Cardiac septum (tissue), 1 donor: ENCODE data around the gene TCEA3. TPM values are rescaled to one million over a fixed set of nuclear protein-coding genes. Genes with fewer than 3 reads are reported as not detected.
A peak's percentile ranks its signal among the peaks of the same experiment; 100 is the strongest.
"Not testable (repeated sequence)": the region's sequence is repeated elsewhere in the genome, so short reads cannot be mapped to it uniquely, and the experiment has no call there.

ENCODE experiments used
- DNase-seq: peaks from one replicate; pipeline ENCODE4 v3.0.0-alpha.2; 2020; ENCODE audit warnings: low spot score
- intact Hi-C: fragments of 100-400 bp; cut with DNase I; formaldehyde crosslinking; loops from one replicate; pipeline ENCODE4 v1.14.0; 2022
- total RNA-seq: library from RNA; stranded (reverse); fragmentation: NEBNext Ultra II Directional; extraction: Animal tissue kit (Norgen Biotek cat#: 25700); gene quantifications from one replicate; pipeline ENCODE4 v1.2.1, GENCODE V29; 2021
- donor health status: DM: no; HTN: no; CAD: no.

The TCEA3 gene
- total RNA-seq, 1 donor from 2014 or later = 46.0 TPM

DNA sequence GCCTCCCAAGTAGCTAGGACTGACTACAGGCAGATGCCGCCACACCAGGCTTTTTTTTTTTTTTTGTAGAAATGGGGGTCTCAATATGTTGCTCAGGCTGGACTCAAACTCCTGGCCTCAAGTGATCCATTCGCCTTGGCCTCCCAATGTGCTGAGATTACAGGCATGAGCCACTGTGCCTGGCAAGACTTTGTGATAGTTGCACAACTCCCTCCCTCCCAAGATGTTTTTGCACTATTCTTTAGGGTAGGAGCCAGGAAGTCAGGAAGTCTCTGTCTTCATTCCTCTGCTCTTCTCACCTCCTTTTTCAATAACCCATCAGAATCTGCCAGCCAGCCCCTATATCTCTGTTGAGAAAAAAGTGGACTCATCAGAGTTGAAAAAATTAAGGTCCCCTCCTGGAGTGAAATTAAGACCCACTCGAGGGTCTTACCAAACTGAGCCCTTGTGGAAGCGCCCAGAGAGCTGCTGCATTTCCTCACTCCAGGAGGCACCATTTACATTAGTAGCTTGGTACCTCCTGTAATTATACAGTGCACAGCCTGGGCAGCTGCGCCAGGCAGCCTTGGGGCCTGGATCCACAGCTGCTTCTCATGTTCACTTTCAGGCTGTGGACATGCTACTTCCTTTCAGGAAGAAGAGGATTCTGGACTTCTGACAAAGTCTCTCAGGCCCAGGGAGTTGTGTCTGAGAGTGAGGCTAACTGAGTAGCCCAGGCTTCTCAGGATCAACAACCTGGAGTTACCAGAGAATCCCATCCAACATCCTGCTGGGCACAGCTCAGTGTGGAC, 24.0 kb downstream of the TCEA3 start:
- intact Hi-C loops = loop anchor here (5.0 kb wide), 1 partner anchor 118 kb away; no protein-coding TSS in a partner anchor
- no peak for DNase-seq

DNA sequence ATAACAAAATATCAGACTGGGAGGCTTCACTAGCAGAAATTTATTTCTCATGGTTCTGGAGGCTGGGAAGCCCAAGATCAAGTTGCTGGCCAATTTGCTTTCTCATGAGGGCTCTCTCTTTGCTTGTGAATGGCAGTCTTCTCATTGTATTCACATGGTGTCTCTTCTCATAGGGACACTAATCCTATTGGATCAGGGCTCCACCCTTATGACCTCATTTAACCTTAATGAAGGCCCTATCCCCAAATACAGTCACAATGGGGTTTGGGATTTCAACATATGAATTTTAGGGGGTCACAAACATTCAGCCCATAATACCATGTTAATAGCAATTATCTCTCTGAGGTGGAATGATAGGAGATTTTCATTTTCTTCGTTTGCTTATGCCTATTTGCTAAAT, 25.3 kb downstream of the TCEA3 start:
- no peak for DNase-seq
- intact Hi-C loops = no loop called here

DNA sequence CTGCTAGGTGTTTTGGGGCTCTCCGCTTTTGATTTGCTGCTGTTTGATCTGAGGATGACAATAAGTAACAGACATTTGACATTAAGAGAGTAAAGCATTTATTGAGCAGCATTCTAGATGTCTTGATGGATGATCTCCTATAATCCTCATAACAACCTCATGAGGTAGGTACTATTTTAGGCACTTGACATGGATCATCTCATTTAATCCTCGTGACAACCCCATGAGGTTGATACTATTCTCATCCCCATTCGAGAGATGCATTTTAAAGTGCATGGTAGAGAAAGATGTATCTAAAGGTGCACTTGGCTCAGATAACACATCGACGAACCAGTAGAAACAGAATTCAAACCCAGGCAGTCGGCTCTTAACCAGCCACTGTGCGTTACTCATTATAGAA, 26.6 kb downstream of the TCEA3 start:
- DNase-seq = no peak
- intact Hi-C loops = no loop called here

GRCh38 chr1:23396380-23396779, 28.2 kb downstream of the TCEA3 start:
- no peak for DNase-seq
- intact Hi-C loops = no loop called here

DNA sequence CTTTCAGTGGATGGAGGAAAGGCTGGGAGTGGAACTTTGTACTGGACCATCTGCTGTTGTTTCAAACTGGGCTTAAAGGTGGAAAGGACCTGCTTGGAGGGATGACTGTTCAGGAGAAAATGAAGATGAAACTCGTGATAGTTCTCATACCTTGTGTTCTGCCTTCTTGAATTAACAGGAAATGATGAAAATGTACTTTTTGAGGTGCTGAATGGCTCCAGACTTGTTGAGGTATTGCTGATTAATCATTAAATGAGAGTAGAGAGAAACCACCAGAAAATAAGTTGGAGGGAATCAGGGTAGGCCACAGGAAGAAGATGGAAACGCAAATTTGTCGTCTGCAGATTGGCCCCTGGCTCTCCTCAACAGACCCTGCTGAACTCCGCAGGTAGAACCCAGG, 28.7 kb downstream of the TCEA3 start:
- no peak for DNase-seq
- intact Hi-C loops = loop anchor here (2.0 kb wide), 1 partner anchor 27 kb away; the partner anchor contains the start of gene ZNF436

GRCh38 chr1:23395154-23395724, 29.3 kb downstream of the TCEA3 start:
- intact Hi-C loops = loop anchor here (2.0 kb wide), 1 partner anchor 26 kb away; the partner anchor contains the start of gene ZNF436
- DNase-seq = no peak

DNA sequence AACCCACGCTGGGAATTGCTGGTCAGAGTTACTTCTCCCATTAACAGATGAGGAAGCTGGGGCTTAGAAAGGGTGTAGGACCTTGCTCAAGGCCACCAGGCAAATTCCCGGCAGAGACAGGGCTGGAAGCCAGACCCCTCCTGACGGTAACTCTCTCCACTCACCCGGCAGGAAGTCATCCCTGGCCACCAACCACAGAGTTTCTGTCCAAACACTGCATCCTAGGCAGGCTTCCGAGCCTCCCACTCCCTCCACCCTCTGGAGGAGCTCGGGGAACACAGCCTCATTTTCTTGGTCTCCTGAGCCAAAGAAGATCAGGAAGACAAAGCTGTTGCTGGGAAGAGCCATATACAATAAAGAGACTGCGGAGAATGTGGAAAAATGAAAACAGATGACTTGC, 29.9 kb downstream of the TCEA3 start:
- intact Hi-C loops = loop anchor here (2.0 kb wide), 1 partner anchor 26 kb away; the partner anchor contains the start of gene ZNF436
- peak; percentile 89 for DNase-seq

DNA sequence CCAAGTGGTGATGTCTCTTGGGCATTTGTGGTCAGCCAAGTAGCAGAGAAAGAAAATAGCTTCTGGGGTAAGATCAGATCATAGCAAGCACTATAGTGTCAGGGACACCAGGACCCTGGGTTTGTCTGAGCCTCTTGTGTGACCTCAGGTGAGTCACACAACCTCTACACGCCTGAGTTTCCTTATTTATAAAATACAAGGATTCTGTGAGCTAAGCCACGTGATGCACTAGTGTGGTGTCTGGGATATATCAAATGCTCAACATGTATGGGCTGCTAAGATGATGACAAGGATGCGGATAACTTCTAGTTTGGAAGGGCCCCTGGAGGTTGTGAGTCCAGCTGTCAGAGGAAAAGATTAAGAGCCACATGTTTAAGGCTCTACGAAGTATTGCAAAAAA, 30.4 kb downstream of the TCEA3 start:
- no peak for DNase-seq
- intact Hi-C loops = loop anchor here (2.0 kb wide), 1 partner anchor 25 kb away; the partner anchor contains the start of gene ZNF436

DNA sequence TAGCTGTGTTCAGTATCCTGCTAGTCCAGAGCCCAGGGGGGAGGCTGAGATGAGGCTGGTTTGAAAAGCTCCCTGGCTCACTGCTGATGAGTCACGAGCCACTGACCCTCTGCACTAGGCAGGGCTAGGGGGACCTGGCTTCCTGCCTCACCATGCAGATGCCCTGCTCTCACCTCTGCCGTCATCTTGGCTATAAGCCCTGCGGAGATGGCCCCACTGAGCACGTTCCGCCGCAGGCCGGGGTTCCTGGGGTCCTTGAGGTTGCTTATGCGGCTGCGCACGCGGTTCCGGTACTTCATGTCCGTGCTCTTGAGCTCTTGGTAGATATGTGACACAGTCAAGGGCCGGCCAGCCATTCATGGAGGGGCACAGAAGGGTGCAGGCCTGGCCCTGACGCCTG, 30.8 kb downstream of the TCEA3 start:
- DNase-seq = no peak
- intact Hi-C loops = loop anchor here (2.0 kb wide), 1 partner anchor 25 kb away; the partner anchor contains the start of gene ZNF436

GRCh38 chr1:23392125-23392855, 32.3 kb downstream of the TCEA3 start:
- intact Hi-C loops = no loop called here

GRCh38 chr1:23389837-23390321, 34.7 kb downstream of the TCEA3 start:
- intact Hi-C loops = no loop called here
- no peak for DNase-seq

More at GRCh38 chr1:23392125-23392855, 32.3 kb downstream of the TCEA3 start:
- DNase-seq = no peak

GRCh38 chr1:23387494-23387893, 37.1 kb downstream of the TCEA3 start:
- DNase-seq = no peak
- intact Hi-C loops = no loop called here

- DNase-seq = no peak
- intact Hi-C loops = no loop called here
Measured at GRCh38 chr1:23385119-23385621, 39.4 kb downstream of the TCEA3 start.

DNA sequence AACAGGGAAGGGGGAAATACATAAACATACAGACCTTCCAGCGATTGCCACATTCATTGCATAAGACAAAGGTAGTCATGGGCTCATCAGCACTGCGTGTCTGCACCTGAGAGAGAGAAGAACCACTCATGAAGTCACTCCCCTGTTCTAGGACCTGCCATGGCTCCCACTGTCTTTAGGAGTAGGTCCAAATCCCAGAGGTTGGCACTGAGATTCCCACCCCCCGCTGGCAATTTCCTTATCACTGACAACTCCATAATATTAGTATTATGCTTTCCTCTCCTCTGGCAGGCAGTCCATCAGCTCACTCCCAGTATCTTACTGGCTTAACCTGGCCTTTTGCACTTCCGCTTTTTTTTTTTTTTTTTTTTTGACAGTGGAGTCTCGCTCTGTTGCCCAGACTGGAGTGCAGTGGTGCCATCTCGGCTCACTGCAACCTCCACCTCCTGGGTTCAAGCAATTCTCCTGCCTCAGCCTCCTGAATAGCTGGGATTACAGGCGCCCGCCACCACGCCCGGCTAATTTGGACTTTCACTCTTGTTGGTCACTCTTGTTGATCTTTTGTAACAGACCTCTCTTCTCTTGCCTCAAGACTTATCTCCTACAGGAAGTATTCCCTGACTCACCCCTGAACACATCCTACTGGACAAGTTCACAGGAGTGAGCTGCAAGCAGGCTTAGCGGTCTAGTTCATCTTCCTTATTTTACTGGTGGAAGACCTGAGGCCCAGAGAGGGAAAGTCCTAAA, 40.1 kb downstream of the TCEA3 start:
- no peak for DNase-seq
- intact Hi-C loops = no loop called here

DNA sequence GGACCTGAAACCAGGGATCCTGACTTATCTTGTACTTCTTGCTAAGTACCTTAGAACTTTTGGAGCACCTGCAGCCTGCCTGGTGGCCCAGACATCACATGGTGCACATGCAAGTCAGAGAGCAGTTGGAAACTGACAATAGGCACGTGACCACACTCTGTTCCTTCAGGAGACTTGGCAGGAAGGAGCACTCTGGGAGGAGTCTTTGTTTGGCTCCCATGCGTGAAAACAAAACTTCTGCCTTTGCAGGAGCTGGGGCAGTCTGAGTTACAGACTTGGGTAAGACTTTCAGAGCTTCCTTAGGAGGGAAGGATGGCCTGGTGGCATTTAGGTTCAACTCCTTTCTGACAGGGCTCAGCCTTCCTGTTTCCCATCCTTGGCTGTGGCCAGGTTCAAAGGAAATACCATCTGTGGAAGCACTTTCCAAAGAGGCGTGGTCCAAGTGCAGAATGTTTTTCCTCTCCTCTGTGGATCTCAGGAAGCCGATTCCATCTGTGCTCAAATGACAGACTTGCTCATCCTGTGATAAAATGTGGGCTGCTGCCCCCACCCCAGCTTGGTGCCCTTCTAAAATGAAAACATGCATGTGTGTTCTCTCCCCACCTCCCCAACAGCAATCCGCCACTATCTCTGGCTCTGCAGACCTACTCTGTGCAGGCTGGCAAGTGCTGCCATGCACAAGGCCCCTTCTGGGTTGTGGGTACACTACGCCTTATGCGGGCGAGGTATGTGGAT, 40.8 kb downstream of the TCEA3 start:
- intact Hi-C loops = no loop called here
- DNase-seq = no peak

DNA sequence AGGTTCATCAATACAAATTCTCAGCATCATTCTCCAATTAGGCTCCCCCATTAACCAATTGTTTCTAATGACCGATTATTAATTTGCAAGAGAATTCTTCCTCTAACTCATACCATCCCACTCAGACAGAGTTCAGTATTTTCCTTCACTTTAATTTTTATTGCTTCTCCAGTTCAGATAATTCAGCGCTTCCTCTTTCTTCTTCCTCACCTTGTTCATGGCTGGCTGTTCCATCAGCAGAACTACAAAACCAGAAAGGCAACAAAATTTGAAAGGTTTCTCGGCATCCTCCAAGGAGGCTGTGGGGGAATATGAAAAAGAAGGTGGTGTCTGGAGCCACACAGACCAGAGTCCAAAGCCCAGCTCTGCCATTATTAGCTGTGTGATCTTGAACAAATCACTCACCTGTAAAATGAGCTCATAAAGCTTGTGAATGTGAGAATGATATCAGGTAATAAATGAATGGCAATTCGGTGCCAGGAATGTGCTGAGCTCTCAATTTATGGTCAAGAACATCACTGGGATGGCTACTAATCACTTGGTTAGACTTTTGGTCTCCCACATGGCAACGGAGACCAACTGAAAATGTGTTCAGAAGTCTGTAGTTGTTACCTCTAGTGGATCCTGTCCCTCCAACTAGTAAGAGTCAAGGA, 43.2 kb downstream of the TCEA3 start:
- intact Hi-C loops = no loop called here
- DNase-seq = no peak

DNA sequence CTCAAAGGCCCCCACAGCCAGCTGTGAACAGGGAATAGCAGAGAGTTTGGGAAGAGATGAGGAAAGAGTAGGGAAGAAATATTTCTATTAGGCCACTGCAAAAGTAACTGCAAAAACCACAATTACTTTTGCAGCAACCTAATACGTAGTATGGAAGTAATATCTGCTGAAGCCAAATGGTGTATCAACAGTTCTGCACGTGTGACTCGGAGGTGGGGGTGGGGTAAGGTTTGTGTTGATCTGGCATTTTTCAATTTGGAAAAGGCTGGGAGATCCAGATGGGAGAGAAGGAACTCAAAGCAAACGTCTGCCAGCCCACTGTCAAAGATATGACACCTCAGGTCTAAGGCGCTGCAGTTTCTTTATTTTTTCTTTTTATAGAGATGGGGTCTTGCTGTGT, 43.8 kb downstream of the TCEA3 start:
- intact Hi-C loops = no loop called here

GRCh38 chr1:23380236-23380635, 44.3 kb downstream of the TCEA3 start:
- intact Hi-C loops, DNase-seq: not testable (repeated sequence)

More for the DNA sequence above, 43.8 kb downstream of the TCEA3 start:
- no peak for DNase-seq
